D341Med (cell line): ENCODE measurements around the gene C19orf67.

Experiments used
- DNase-seq: peaks from one replicate; pipeline ENCODE4 v3.0.0; 2012; ENCODE audit warnings: low spot score

The C19orf67 gene

GRCh38 chr19:14107581-14108461 is 22.2 kb upstream of the C19orf67 start:
- no peak for DNase-seq

GRCh38 chr19:14106840-14107239 is 21.3 kb upstream of the C19orf67 start:
- DNase-seq: no peak

- DNase-seq: no peak
Measured at GRCh38 chr19:14105680-14106079, 20.1 kb upstream of the C19orf67 start.

GRCh38 chr19:14103310-14103709 is 17.7 kb upstream of the C19orf67 start:
- no peak for DNase-seq

- no peak for DNase-seq
Measured at GRCh38 chr19:14102756-14103155, 17.2 kb upstream of the C19orf67 start.

- DNase-seq: no peak
Measured at GRCh38 chr19:14102102-14102696, 16.6 kb upstream of the C19orf67 start.

- no peak for DNase-seq
Measured at GRCh38 chr19:14101003-14101545, 15.5 kb upstream of the C19orf67 start.

GRCh38 chr19:14097532-14098151 is 12.1 kb upstream of the C19orf67 start:
- no peak for DNase-seq

GRCh38 chr19:14096272-14096992 is 10.8 kb upstream of the C19orf67 start:
- no peak for DNase-seq

GRCh38 chr19:14094854-14095253 is 9.3 kb upstream of the C19orf67 start:
- DNase-seq: no peak

- no peak for DNase-seq
Measured at GRCh38 chr19:14093117-14093823, 7.7 kb upstream of the C19orf67 start.

GRCh38 chr19:14091813-14092462 is 6.4 kb upstream of the C19orf67 start:
- peak; percentile 75 for DNase-seq

GRCh38 chr19:14091081-14091812 is 5.7 kb upstream of the C19orf67 start:
- DNase-seq: no peak

GRCh38 chr19:14090509-14091080 is 5.0 kb upstream of the C19orf67 start, which contains the start of gene SAMD1:
Gene SAMD1 (minus strand): TSS chr19:14090751.
- peak; percentile 93 for DNase-seq

- DNase-seq: peak; percentile 82
Measured at GRCh38 chr19:14089662-14090508, 4.3 kb upstream of the C19orf67 start.

- DNase-seq: no peak
Measured at GRCh38 chr19:14089412-14089661, 3.8 kb upstream of the C19orf67 start.

- no peak for DNase-seq
Measured at GRCh38 chr19:14088634-14089411, 3.2 kb upstream of the C19orf67 start.

- no peak for DNase-seq
Measured at GRCh38 chr19:14086098-14086497, 515 bp upstream of the C19orf67 start.

GRCh38 chr19:14082675-14082960 is 3.0 kb downstream of the C19orf67 start:
- no peak for DNase-seq
